Mammary epithelial cell (primary cell): ENCODE measurements around the gene ADAR.

ENCODE experiments used
- EZH2 ChIP-seq: IDR thresholded peaks from 2 replicates; pipeline ENCODE4 v1.6.1; 2012; ENCODE audit warnings: low read length, inconsistent platforms, borderline replicate concordance
- TF ChIP-seq, protein P1 (sequence below), 2 donors: IDR thresholded peaks in 1 of 2; conservative IDR thresholded peaks in 1 of 2; 2 replicates each; pipeline ENCODE4 v1.5.1; 2011 to 2012; ENCODE audit warnings: inconsistent platforms in 2 of 2, low read length in 2 of 2, mild to moderate bottlenecking in 2 of 2, control low read depth in 1 of 2, low read depth in 1 of 2; ENCODE audit not compliant: insufficient read depth in 1 of 2; ENCODE audit errors: extremely low read depth in 1 of 2

DNA sequence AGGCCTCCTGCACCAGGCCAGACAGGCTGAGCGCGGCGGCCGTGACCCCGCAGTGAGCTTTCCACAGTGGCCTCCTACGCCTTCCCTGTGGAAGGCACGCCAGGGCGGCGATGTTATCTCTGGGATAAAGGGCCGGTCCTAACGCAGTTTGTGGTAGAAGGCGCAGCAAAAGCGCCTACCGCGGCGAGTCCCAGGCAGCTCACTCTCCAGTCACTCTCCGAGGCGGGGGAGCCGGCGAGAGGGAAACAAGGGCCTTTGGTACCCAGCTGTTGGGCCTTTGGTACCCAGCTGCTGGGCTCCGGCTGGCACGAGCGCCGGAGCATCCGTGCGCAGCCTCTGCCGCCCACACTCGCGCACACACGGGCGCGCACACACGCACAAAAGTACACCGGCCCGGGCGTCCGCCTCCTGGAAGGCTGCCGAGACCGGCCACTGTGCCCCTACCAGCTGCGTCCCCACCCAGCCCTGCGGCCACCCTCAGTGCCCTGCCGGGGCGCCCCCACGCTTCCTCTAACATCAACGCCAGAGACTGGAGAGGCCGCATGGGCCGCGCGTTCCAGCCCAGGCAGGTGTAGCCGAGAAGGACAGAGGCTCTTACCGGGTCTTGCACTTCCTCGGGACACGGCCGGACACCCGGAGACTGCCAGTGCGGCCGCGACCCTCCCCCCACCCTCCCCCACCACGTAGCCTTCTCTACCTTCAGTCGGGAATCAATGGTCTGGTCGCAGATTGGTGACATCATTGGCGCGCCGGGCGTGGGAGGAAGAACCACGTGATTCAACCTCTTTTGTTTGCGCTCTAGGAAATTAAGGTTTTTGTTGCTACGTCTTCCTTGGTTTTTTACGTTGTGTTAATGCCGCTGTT is 19.5 kb upstream of the ADAR start:
- TF ChIP-seq, protein P1, sequence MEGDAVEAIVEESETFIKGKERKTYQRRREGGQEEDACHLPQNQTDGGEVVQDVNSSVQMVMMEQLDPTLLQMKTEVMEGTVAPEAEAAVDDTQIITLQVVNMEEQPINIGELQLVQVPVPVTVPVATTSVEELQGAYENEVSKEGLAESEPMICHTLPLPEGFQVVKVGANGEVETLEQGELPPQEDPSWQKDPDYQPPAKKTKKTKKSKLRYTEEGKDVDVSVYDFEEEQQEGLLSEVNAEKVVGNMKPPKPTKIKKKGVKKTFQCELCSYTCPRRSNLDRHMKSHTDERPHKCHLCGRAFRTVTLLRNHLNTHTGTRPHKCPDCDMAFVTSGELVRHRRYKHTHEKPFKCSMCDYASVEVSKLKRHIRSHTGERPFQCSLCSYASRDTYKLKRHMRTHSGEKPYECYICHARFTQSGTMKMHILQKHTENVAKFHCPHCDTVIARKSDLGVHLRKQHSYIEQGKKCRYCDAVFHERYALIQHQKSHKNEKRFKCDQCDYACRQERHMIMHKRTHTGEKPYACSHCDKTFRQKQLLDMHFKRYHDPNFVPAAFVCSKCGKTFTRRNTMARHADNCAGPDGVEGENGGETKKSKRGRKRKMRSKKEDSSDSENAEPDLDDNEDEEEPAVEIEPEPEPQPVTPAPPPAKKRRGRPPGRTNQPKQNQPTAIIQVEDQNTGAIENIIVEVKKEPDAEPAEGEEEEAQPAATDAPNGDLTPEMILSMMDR (conservative IDR thresholded peaks at IDR 0.05 in 1 of 2, IDR thresholded peaks at IDR 0.05 in 1 of 2; ENCODE audit: extremely low read depth in 1 of 2, insufficient read depth in 1 of 2, low read depth in 1 of 2, low read length in 2 of 2): no peak
- no peak for TF ChIP-seq EZH2
